Measurements from ENCODE around the gene RGS7.
"Not testable (repeated sequence)": the region's sequence is repeated elsewhere in the genome, so short reads cannot be mapped to it uniquely, and the experiment has no call there.

The RGS7 gene

DNA sequence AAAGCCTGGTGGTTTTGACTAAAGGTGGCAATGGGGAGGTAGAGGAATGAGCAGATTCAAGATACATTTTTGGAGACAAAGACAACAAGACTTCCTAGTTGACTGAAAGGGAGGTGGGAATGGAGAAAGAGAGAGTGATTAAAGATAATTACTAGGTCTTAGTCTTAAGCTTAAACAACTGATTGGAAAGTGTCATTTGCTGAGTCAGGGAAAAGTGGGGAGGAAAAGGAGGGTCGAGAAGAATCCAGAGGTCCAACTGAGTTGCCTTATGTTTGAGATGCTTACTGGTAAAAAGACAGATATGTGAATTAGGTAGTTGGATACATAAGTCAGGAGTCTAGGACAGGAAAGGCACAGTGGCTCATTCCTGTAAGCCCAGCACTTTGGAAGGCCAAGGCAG is 179.3 kb downstream of the RGS7 start:
- Histone ChIP-seq H3K27ac (ENCODE audit: low read depth, low read length, severe bottlenecking) (no peak overlapping the region), H3K36me3 (ENCODE audit: control insufficient read depth, insufficient read depth, low read length) (no peaks in the 10 kb centered on the region), H3K9me3 (ENCODE audit: control insufficient read depth, low read length) (no peaks in the 10 kb centered on the region), H3K4me1 (ENCODE audit: control insufficient read depth, insufficient read depth, low read length, poor library complexity, severe bottlenecking) (no peaks in the 10 kb centered on the region), H3K4me3 (ENCODE audit: extremely low read depth, insufficient read depth, low read length, poor library complexity, severe bottlenecking) (no peak overlapping the region)
- 92 to 100% methylated on average over 1 of the region's 1 CpG for WGBS, 2 experiments (ENCODE audit: insufficient coverage in 2 of 2)

DNA sequence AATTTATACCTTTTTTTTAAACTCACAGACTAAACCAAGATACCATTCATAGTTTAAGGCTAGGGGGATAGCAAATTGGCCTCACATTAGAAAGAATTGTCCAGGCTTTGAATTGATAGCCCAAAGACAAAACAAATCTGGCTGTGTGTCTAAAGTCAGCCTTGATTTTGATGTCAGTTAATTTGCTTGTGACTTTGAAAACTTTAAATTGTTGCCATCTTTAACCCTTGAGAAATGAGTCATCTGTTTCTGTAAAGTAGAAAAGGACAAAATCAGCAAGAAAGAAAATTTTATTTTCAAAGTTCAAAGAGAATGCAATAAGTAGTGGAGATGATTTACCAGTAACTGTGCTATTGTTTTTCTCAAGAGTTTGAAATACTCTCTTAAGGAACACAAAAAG is 184.5 kb downstream of the RGS7 start:
- Histone ChIP-seq H3K27ac (ENCODE audit: low read depth, low read length, severe bottlenecking) (no peak overlapping the region), H3K4me1 (ENCODE audit: control insufficient read depth, insufficient read depth, low read length, poor library complexity, severe bottlenecking) (no peaks in the 10 kb centered on the region), H3K4me3 (ENCODE audit: extremely low read depth, insufficient read depth, low read length, poor library complexity, severe bottlenecking) (no peak overlapping the region), H3K36me3 (ENCODE audit: control insufficient read depth, insufficient read depth, low read length) (no peaks in the 10 kb centered on the region), H3K9me3 (ENCODE audit: control insufficient read depth, low read length) (no peaks in the 10 kb centered on the region)

DNA sequence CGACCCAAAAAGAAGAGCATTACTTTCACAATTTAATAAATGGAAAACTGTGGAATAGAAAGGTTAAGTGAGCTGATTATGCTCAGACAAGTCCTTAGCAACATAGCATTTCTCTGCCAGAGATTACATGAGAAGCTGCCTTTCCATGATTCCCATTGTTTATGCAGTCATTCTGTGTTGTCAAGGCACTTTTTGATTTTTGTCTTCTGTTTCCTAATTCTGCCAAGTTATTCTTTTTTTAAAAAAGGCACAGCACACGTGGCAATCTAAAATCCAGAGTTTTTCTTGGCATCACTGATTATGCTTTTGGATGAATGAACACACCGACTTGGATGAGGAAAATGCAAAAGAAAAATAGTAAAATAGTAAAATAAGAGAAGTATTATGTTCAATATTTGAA is 185.0 kb downstream of the RGS7 start:
- Histone ChIP-seq H3K4me1 (ENCODE audit: control insufficient read depth, insufficient read depth, low read length, poor library complexity, severe bottlenecking) (no peaks in the 10 kb centered on the region), H3K36me3 (ENCODE audit: control insufficient read depth, insufficient read depth, low read length) (no peaks in the 10 kb centered on the region), H3K4me3 (ENCODE audit: extremely low read depth, insufficient read depth, low read length, poor library complexity, severe bottlenecking) (no peak overlapping the region), H3K27ac (ENCODE audit: low read depth, low read length, severe bottlenecking) (no peak overlapping the region), H3K9me3 (ENCODE audit: control insufficient read depth, low read length) (no peaks in the 10 kb centered on the region)
- 88 to 100% methylated on average over 1 of the region's 3 CpGs for WGBS, 2 experiments (ENCODE audit: insufficient coverage in 2 of 2)

DNA sequence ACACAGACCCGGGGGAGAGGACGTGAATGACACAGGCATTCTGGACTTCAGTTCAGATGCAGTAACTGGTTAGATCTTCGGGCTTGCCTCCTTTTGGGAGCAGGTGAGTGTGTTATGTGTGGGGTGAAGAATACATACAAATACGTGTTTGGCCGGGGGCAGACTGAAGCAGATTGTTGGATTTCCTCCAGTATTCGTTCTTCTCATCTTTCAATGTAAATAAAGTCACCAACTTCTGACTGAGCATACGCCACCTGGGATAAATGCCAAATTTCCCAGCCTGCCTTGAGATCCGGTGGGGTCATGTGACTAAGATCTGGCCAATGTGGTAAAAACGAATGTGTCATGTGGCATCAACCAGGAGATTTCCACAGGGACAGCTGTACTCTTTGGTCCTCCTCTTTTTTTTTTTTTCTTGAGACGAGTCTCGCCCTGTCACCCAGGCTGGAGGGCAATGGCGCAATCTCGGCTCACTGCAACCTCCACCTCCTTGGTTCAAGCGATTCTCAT is 189.8 kb downstream of the RGS7 start:
- WGBS, 2 experiments (ENCODE audit: insufficient coverage in 2 of 2) = 88% methylated on average over 11 to 12 of the region's 14 CpGs

DNA sequence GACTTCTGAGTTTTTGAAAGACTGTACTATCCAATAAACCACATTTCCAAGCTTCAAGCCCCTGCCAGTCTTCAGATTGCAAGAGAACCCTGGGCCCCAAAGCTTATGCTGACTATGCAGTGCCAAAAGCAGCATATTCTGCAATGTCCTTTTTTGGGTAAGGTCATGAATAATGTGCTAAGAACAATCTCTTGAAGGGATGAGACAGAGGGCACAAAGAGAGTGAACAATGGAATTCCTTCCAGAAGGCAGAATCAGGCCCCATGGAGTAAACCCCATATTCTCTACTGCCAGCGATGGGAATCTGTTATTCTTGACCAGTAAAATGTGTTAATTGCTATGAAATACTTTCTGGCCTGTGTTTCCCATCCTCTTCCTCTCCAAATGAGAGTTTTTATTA is 190.4 kb downstream of the RGS7 start:
- Histone ChIP-seq H3K4me1 (ENCODE audit: control insufficient read depth, insufficient read depth, low read length, poor library complexity, severe bottlenecking) (no peaks in the 10 kb centered on the region), H3K9me3 (ENCODE audit: control insufficient read depth, low read length) (no peaks in the 10 kb centered on the region), H3K27ac (ENCODE audit: low read depth, low read length, severe bottlenecking) (no peak overlapping the region), H3K36me3 (ENCODE audit: control insufficient read depth, insufficient read depth, low read length) (no peaks in the 10 kb centered on the region), H3K4me3 (ENCODE audit: extremely low read depth, insufficient read depth, low read length, poor library complexity, severe bottlenecking) (no peak overlapping the region)
- WGBS, 2 experiments (ENCODE audit: insufficient coverage in 2 of 2) = no CpG with 5 or more reads among the region's 1 CpG

More for the DNA sequence above, 189.8 kb downstream of the RGS7 start:
- H3K27ac ChIP-seq (ENCODE audit: low read depth, low read length, severe bottlenecking) = no peak overlapping the region
- H3K4me3 ChIP-seq (ENCODE audit: extremely low read depth, insufficient read depth, low read length, poor library complexity, severe bottlenecking) = no peak overlapping the region
- no peaks in the 10 kb centered on the region for H3K4me1 ChIP-seq (ENCODE audit: control insufficient read depth, insufficient read depth, low read length, poor library complexity, severe bottlenecking)
- H3K36me3 ChIP-seq (ENCODE audit: control insufficient read depth, insufficient read depth, low read length) = no peaks in the 10 kb centered on the region
- H3K9me3 ChIP-seq (ENCODE audit: control insufficient read depth, low read length) = no peaks in the 10 kb centered on the region

DNA sequence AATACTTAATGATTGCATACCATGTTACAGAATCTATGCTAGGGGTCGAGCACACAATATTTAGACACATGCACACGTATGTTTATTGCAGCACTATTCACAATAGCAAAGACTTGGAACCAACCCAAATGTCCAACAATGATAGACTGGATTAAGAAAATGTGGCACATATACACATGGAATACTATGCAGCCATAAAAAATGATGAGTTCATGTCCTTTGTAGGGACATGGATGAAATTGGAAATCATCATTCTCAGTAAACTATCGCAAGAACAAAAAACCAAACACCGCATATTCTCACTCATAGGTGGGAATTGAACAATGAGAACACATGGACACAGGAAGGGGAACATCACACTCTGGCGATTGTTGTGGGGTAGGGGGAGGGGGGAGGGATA is 191.7 kb downstream of the RGS7 start:
- not testable (repeated sequence) for H3K9me3 ChIP-seq (ENCODE audit: control insufficient read depth, low read length); H3K36me3 ChIP-seq (ENCODE audit: control insufficient read depth, insufficient read depth, low read length); H3K27ac ChIP-seq (ENCODE audit: low read depth, low read length, severe bottlenecking); H3K4me3 ChIP-seq (ENCODE audit: extremely low read depth, insufficient read depth, low read length, poor library complexity, severe bottlenecking); H3K4me1 ChIP-seq (ENCODE audit: control insufficient read depth, insufficient read depth, low read length, poor library complexity, severe bottlenecking)
- WGBS, 2 experiments (ENCODE audit: insufficient coverage in 2 of 2) = no CpG with 5 or more reads among the region's 5 CpGs

DNA sequence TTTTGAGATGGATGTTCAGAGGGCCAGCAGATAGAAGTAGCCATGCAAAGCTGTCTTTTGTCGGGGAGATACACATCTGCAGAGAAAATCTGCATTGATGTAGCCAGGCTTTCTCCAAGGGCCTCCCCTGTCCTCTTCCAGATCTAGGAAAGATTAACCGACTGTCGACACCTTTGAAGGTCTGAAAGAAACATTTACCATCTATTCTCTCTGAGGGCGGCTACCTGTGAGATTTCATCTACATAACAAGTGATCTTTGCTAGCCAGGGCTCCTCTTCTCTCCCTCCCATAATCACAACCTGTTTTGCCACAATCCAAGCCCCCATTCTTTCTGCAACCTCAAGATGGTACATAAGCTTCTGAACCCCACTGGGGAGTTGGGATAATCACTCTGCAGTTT is 193.6 kb downstream of the RGS7 start:
- Histone ChIP-seq H3K36me3 (ENCODE audit: control insufficient read depth, insufficient read depth, low read length) (no peaks in the 10 kb centered on the region), H3K4me3 (ENCODE audit: extremely low read depth, insufficient read depth, low read length, poor library complexity, severe bottlenecking) (no peak overlapping the region), H3K4me1 (ENCODE audit: control insufficient read depth, insufficient read depth, low read length, poor library complexity, severe bottlenecking) (no peaks in the 10 kb centered on the region), H3K27ac (ENCODE audit: low read depth, low read length, severe bottlenecking) (no peak overlapping the region), H3K9me3 (ENCODE audit: control insufficient read depth, low read length) (no peaks in the 10 kb centered on the region)
- WGBS, 2 experiments (ENCODE audit: insufficient coverage in 2 of 2) = 39 to 48% methylated on average over 4 of the region's 4 CpGs

DNA sequence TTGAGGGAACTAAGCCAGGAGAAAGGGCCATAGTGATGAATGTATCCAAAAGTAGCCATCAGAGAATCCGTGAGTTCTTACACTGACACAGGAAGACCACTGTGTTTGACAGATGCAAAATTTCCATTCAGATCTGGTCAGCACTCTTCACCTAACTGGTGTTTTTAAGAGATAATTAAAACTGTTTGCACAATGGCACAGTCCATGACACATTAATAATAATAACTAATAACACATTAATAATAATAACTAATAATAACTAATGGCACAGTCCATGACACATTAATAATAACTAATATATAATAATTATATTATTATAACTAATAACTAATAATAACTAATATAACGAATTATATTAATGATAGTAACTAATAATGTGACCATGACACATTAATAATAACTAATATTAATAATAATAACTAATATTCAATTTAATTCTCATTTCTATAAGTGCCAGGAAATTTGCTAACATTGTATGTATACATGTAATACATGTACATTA is 195.8 kb downstream of the RGS7 start:
- WGBS, 2 experiments (ENCODE audit: insufficient coverage in 2 of 2) = 83 to 100% methylated on average over 1 of the region's 2 CpGs
- Histone ChIP-seq H3K27ac (ENCODE audit: low read depth, low read length, severe bottlenecking) (no peak overlapping the region), H3K4me3 (ENCODE audit: extremely low read depth, insufficient read depth, low read length, poor library complexity, severe bottlenecking) (no peak overlapping the region), H3K36me3 (ENCODE audit: control insufficient read depth, insufficient read depth, low read length) (no peaks in the 10 kb centered on the region), H3K9me3 (ENCODE audit: control insufficient read depth, low read length) (no peaks in the 10 kb centered on the region), H3K4me1 (ENCODE audit: control insufficient read depth, insufficient read depth, low read length, poor library complexity, severe bottlenecking) (no peaks in the 10 kb centered on the region)

DNA sequence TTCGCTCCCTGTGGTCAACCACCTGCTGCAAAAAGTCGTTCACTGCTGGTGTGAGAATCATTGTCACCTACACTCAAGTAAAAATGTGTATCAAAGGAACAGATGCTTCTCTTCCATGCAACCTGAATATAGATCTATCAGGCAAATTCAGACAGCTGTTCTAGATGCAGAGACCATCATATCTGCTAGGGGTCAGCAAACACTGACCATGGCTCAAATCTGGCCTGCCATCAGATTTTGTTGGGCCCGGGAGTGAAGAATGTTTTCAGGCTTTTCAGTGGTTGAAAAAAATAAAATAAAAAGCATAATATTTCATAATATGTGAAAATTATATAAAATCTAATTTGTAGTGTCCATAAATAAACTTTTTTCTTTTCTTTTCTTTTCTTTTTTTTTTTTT is 199.6 kb downstream of the RGS7 start:
- Histone ChIP-seq H3K9me3 (ENCODE audit: control insufficient read depth, low read length) (no peaks in the 10 kb centered on the region), H3K4me3 (ENCODE audit: extremely low read depth, insufficient read depth, low read length, poor library complexity, severe bottlenecking) (no peak overlapping the region), H3K4me1 (ENCODE audit: control insufficient read depth, insufficient read depth, low read length, poor library complexity, severe bottlenecking) (no peaks in the 10 kb centered on the region), H3K36me3 (ENCODE audit: control insufficient read depth, insufficient read depth, low read length) (no peaks in the 10 kb centered on the region), H3K27ac (ENCODE audit: low read depth, low read length, severe bottlenecking) (no peak overlapping the region)
- 40% methylated on average over 1 of the region's 3 CpGs; no CpG with 5 or more reads in 1 of the 2 experiments for WGBS, 2 experiments (ENCODE audit: insufficient coverage in 2 of 2)

DNA sequence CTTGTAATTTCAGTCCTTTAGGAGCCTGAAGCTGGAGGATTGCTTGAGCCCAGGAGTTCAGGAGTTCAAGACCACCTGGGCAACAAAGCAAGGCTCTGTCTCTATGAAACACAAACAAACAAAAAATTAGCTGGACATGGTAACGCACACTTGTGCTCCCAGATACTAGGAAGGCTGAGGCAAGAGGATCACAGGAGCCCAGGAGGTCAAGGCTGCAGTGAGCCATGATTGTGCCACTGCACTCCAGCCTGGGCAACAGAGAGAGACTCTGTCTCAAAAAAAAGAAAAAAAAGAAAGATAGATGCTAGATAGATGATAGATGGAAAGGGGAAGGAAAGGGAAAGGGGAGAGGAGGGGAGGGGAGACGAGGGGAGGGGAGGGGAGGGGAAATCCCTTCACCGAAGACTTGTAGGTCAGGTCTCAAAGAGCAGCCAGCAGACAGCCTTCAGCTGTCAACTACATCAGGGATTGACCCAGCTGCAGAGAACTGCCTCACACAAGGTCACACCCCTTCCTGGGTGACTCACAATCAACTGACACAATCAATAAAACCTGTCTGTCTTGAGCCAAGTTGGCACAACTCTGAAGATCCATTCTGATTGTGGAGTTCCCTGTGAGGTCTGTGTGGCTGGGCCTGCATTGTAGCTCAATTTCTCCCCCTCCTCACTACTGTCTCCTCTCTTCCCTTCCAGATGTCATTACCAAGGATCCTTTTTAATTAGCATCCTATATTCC is 200.6 kb downstream of the RGS7 start:
- Histone ChIP-seq H3K4me1 (ENCODE audit: control insufficient read depth, insufficient read depth, low read length, poor library complexity, severe bottlenecking) (no peaks in the 10 kb centered on the region), H3K36me3 (ENCODE audit: control insufficient read depth, insufficient read depth, low read length) (no peaks in the 10 kb centered on the region), H3K27ac (ENCODE audit: low read depth, low read length, severe bottlenecking) (no peak overlapping the region)

DNA sequence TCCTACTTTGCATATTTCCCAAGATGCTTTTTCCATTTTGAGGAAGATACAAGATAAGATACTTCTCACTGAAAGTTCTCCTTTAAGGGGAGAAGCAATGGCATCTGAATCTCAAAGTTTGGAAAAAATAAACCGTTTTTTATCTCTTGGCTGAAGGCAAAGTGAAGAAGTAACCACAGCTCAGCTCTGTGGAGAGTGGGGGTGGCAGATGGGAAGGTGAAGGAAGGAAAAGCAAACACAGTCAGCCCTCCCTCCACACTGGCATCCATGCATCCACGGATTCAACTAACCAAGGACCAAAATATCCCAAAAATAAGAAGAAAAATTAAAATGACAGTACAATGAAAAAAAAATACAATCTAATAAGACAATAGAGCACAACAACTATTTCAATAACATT is 211.1 kb downstream of the RGS7 start:
- Histone ChIP-seq H3K4me1 (ENCODE audit: control insufficient read depth, insufficient read depth, low read length, poor library complexity, severe bottlenecking) (no peaks in the 10 kb centered on the region), H3K36me3 (ENCODE audit: control insufficient read depth, insufficient read depth, low read length) (no peaks in the 10 kb centered on the region), H3K4me3 (ENCODE audit: extremely low read depth, insufficient read depth, low read length, poor library complexity, severe bottlenecking) (no peak overlapping the region), H3K27ac (ENCODE audit: low read depth, low read length, severe bottlenecking) (no peak overlapping the region), H3K9me3 (ENCODE audit: control insufficient read depth, low read length) (no peaks in the 10 kb centered on the region)
- 50% methylated on average over 1 of the region's 2 CpGs; no CpG with 5 or more reads in 1 of the 2 experiments for WGBS, 2 experiments (ENCODE audit: insufficient coverage in 2 of 2)

More for the DNA sequence above, 200.6 kb downstream of the RGS7 start:
- H3K4me3 ChIP-seq (ENCODE audit: extremely low read depth, insufficient read depth, low read length, poor library complexity, severe bottlenecking) = no peak overlapping the region
- WGBS, 2 experiments (ENCODE audit: insufficient coverage in 2 of 2) = 91 to 100% methylated on average over 1 of the region's 3 CpGs
- H3K9me3 ChIP-seq (ENCODE audit: control insufficient read depth, low read length) = no peaks in the 10 kb centered on the region
